Vagina (tissue), 2 donors: ENCODE measurements around the gene GABARAPL1.

Experiments
- POLR2A ChIP-seq, 2 donors: fragments of 450-650 bp; IDR thresholded peaks; one replicate each; pipeline ENCODE4 v1.6.1; 2017; ENCODE audit warnings: antibody characterized with exemption in 2 of 2, mild to moderate bottlenecking in 2 of 2, moderate library complexity in 2 of 2
- POLR2AphosphoS5 ChIP-seq, 2 donors: sonication (generic); formaldehyde crosslinking; IDR thresholded peaks; one replicate each; pipeline ENCODE4 v1.9.0; 2017; ENCODE audit warnings: antibody characterized with exemption in 2 of 2, mild to moderate bottlenecking in 2 of 2, low read depth in 1 of 2; ENCODE audit not compliant: insufficient read depth in 1 of 2

DNA sequence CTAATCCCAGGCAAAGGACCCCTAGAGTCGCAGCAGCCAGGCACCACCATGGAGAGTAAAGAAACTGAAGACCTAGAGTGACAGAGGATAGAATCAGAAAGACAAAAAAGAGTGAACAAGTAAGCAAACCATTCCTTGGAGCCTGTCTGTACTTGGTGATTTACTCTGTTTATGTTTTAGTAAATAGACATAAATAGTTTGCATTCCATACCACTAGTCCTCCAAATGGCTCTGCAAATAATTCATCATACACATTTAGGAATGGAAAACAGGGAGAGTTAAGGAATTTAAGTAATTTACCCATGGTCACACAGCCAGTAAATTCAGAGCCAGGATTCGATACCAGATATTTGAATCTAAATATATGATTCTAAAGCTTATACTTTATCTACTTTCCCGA is 43.6 kb upstream of the GABARAPL1 start:
- no peak for TF ChIP-seq POLR2AphosphoS5 (IDR thresholded peaks at IDR 0.05; ENCODE audit: insufficient read depth in 1 of 2, low read depth in 1 of 2)
- TF ChIP-seq POLR2A (IDR thresholded peaks at IDR 0.05): no peak
